ENCODE measurements around the gene KLK10.

DNA sequence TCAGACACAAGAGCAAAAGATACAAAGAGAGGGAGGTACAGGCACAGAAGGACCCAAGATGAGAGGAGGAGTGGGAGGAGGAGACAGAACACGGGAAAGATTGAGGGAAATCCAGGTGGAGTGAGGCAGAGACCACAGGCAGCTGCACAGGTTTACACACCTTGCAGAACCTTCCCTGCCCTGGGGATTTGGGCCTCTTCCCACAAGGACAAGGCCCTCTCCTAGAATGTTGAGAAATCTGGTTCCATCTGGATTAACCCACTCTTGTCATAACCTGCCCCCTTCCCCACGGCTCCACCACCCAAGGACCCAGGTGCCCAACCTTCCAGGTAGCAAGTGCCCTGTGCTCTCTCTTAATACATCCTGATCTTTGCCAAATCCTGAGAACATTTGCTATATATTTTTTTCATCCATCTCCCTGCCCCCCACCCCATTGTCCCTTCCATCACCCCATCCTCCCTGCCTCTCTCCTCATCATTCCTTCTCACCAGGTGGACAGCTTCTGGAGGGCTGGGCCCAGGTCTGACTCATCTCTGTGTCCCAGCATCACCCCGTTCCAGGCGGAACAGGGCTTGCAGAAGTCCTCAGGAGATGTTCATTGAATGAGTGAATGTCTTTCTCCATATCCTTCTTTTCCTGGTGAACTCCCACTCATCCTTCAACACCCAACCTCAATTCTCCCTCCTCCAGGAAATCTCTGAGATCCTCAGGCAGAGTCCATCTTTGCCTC is 9.3 kb downstream of the KLK10 start:
- TF ChIP-seq POLR2A (IDR thresholded peaks at IDR 0.05; ENCODE audit: low read depth, low read length) (no peak), POLR2AphosphoS5 (IDR thresholded peaks at IDR 0.05; ENCODE audit: low read depth, low read length) (no peak), TAF1 (IDR thresholded peaks at IDR 0.05; ENCODE audit: low read depth, low read length) (no peak), POU2F2 (IDR thresholded peaks at IDR 0.05; ENCODE audit: low read depth, low read length) (no peak), PAX5 (IDR thresholded peaks at IDR 0.05; ENCODE audit: insufficient read depth, low read length, severe bottlenecking) (no peak), SPI1 (IDR thresholded peaks at IDR 0.05; ENCODE audit: low read depth, low read length) (no peak)
